Endothelial cell (in vitro differentiated cells): Measurements from ENCODE around the gene GRIP1. TPM values are rescaled to one million over a fixed set of nuclear protein-coding genes. Genes with fewer than 3 reads are reported as not detected.

Experiments
- DNase-seq: peaks from one replicate; pipeline ENCODE4 v3.0.0; 2021; ENCODE audit warnings: low spot score
- H3K27ac Mint-ChIP-seq: one replicate; pipeline ENCODE4 v1.8.0; 2021; ENCODE audit warnings: mixed read lengths, inconsistent platforms; ENCODE audit not compliant: unreplicated experiment
- H3K27me3 Mint-ChIP-seq: one replicate; pipeline ENCODE4 v1.8.0; 2021; ENCODE audit warnings: mild to moderate bottlenecking, moderate library complexity, mixed read lengths, inconsistent platforms; ENCODE audit not compliant: unreplicated experiment
- H3K36me3 Mint-ChIP-seq: one replicate; pipeline ENCODE4 v1.8.0; 2021; ENCODE audit warnings: mild to moderate bottlenecking, low read depth, mixed read lengths, inconsistent platforms; ENCODE audit not compliant: unreplicated experiment
- H3K4me1 Mint-ChIP-seq: one replicate; pipeline ENCODE4 v1.8.0; 2021; ENCODE audit warnings: mild to moderate bottlenecking, mixed read lengths, inconsistent platforms; ENCODE audit not compliant: unreplicated experiment
- H3K4me3 Mint-ChIP-seq: one replicate; pipeline ENCODE4 v1.8.0; 2021; ENCODE audit warnings: mild to moderate bottlenecking, mixed read lengths, inconsistent platforms; ENCODE audit not compliant: unreplicated experiment
- H3K9me3 Mint-ChIP-seq: one replicate; pipeline ENCODE4 v1.8.0; 2021; ENCODE audit warnings: mixed read lengths, inconsistent platforms; ENCODE audit not compliant: unreplicated experiment
- CTCF ChIP-seq: fragments of 200-600 bp; sonication (generic); IDR thresholded peaks from one replicate; pipeline ENCODE4 v1.5.0; 2021; ENCODE audit warnings: antibody characterized with exemption; ENCODE audit not compliant: unreplicated experiment
- total RNA-seq: library from RNA; stranded (reverse); fragmentation: NEBNext Ultra II Directional; extraction: Animal tissue kit (Norgen Biotek cat#: 25700); gene quantifications from one replicate; pipeline ENCODE4 v1.2.1, GENCODE V29; 2021; ENCODE audit not compliant: unreplicated experiment

GRIP1 gene
- total RNA-seq, 1 donor from 2014 or later = 36.2 TPM

DNA sequence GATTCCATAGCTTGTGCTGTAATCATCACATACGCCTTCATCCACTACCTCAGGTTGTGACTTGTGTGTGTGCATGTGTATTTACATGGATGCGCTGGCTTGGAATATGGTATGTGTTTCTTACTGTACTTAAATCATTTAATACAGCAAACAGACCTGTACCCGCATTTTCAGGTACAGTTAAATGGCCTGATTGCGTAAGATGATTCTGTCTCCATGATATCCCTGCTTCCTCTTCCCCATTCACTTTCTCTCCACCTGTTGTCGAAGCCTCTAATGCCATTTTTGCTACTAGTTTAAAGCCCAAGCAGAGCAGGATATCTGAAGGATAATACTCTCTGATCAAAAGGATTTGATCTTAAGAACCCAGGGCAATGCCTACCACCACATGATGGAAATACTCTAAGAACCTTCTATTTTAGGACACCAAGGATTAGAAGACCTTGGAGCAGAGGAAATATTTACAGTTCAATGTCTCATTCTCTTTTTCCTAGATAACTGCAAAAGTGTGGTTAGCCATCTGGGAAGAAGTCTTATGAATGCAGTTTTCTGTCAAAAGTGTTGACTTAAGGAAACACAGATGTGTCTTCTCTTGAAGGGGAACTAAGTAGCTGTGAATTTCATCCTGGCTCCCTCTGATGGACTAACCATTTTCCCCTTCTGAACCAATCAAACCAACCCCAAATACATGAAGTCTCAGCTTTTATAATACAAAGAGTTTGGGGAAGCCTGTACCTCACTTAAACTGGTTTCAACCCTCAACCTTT is 297.9 kb downstream of the GRIP1 start:
- no peak overlapping the region for H3K27ac Mint-ChIP-seq
- no peak for TF ChIP-seq CTCF

GRCh38 chr12:66379616-66380015 is 299.3 kb downstream of the GRIP1 start:
- DNase-seq = no peak
- no peaks in the 10 kb centered on the region for H3K4me1 Mint-ChIP-seq
- H3K27me3 Mint-ChIP-seq = peaks cover 2% of the 10 kb centered on the region

More for the DNA sequence above, 297.9 kb downstream of the GRIP1 start:
- DNase-seq = no peak
- Mint-ChIP-seq H3K27me3 (peaks cover 2% of the 10 kb centered on the region), H3K4me3 (no peak overlapping the region), H3K9me3 (no peaks in the 10 kb centered on the region), H3K4me1 (no peaks in the 10 kb centered on the region), H3K36me3 (no peaks in the 10 kb centered on the region)

GRCh38 chr12:66375560-66375959 is 303.3 kb downstream of the GRIP1 start:
- no peaks in the 10 kb centered on the region for H3K36me3 Mint-ChIP-seq
- no peak for DNase-seq
- H3K27ac Mint-ChIP-seq = no peak overlapping the region
- no peaks in the 10 kb centered on the region for H3K9me3 Mint-ChIP-seq
- H3K4me3 Mint-ChIP-seq = no peak overlapping the region
- peaks cover 2% of the 10 kb centered on the region for H3K27me3 Mint-ChIP-seq
- no peak for TF ChIP-seq CTCF
- no peaks in the 10 kb centered on the region for H3K4me1 Mint-ChIP-seq

More at GRCh38 chr12:66379616-66380015, 299.3 kb downstream of the GRIP1 start:
- H3K27ac Mint-ChIP-seq = no peak overlapping the region
- no peaks in the 10 kb centered on the region for H3K9me3 Mint-ChIP-seq
- no peak overlapping the region for H3K4me3 Mint-ChIP-seq
- no peaks in the 10 kb centered on the region for H3K36me3 Mint-ChIP-seq
- no peak for TF ChIP-seq CTCF

DNA sequence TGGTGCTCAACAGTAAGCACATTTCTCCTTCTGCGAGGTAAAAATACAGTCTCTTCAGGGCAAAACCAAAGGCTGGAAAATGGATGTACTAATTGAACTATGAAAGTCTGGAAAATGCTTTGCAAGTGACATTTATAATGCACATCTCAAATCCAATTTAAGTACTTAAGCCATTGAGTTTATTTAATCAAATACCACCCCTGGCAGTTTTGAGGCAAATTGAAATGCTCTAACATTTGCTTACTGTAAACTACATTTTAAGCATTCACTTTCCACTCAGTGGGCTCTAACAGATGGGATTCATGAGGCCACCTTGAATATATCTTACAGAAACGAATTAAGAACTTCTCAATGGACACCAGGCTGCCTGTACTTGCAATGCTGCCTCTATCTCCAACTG is 306.9 kb downstream of the GRIP1 start:
- Mint-ChIP-seq H3K27me3 (no peaks in the 10 kb centered on the region), H3K9me3 (no peaks in the 10 kb centered on the region), H3K27ac (no peak overlapping the region), H3K36me3 (no peaks in the 10 kb centered on the region), H3K4me3 (no peak overlapping the region), H3K4me1 (no peaks in the 10 kb centered on the region)
- DNase-seq = no peak
- no peak for TF ChIP-seq CTCF

GRCh38 chr12:66367015-66367667 is 311.7 kb downstream of the GRIP1 start:
- no peaks in the 10 kb centered on the region for H3K9me3 Mint-ChIP-seq
- peaks cover 1% of the 10 kb centered on the region for H3K27me3 Mint-ChIP-seq
- no peak overlapping the region for H3K27ac Mint-ChIP-seq
- no peak for DNase-seq
- H3K4me3 Mint-ChIP-seq = no peak overlapping the region
- TF ChIP-seq CTCF = no peak
- no peaks in the 10 kb centered on the region for H3K4me1 Mint-ChIP-seq
- H3K36me3 Mint-ChIP-seq = no peaks in the 10 kb centered on the region
